Measurements from ENCODE around the gene HESX1. TPM values are rescaled to one million over a fixed set of nuclear protein-coding genes. Genes with fewer than 3 reads are reported as not detected.

HESX1 gene
- total RNA-seq, 2 donors from 2014 or later: 0.65 to 0.71 TPM

- ATAC-seq (replicated peaks): no peak
- H3K27ac Mint-ChIP-seq: no peak overlapping the region
- no peaks in the 10 kb centered on the region for H3K9me3 Mint-ChIP-seq
- no peaks in the 10 kb centered on the region for H3K36me3 Mint-ChIP-seq (ENCODE audit: low read depth)
- peaks cover 17% of the 10 kb centered on the region for H3K27me3 Mint-ChIP-seq
- H3K4me3 Mint-ChIP-seq: no peak overlapping the region
- H3K4me1 Mint-ChIP-seq: no peaks in the 10 kb centered on the region
Observed at GRCh38 chr3:57179580-57180410, 20.0 kb downstream of the HESX1 start.

GRCh38 chr3:57176045-57176444 lies 23.7 kb downstream of the HESX1 start:
- H3K4me3 Mint-ChIP-seq: no peak overlapping the region
- no peaks in the 10 kb centered on the region for H3K36me3 Mint-ChIP-seq (ENCODE audit: low read depth)
- H3K27ac Mint-ChIP-seq: no peak overlapping the region
- no peak for ATAC-seq (replicated peaks)
- no peaks in the 10 kb centered on the region for H3K9me3 Mint-ChIP-seq
- peaks cover 16% of the 10 kb centered on the region for H3K27me3 Mint-ChIP-seq
- H3K4me1 Mint-ChIP-seq: no peaks in the 10 kb centered on the region

- Mint-ChIP-seq H3K4me1 (no peaks in the 10 kb centered on the region), H3K36me3 (ENCODE audit: low read depth) (no peaks in the 10 kb centered on the region), H3K4me3 (no peak overlapping the region), H3K27me3 (peaks cover 20% of the 10 kb centered on the region), H3K9me3 (no peaks in the 10 kb centered on the region), H3K27ac (no peak overlapping the region)
- ATAC-seq (replicated peaks): no peak
Observed at GRCh38 chr3:57173687-57174086, 26.1 kb downstream of the HESX1 start.

GRCh38 chr3:57170946-57171345 lies 28.8 kb downstream of the HESX1 start:
- peaks cover 42% of the 10 kb centered on the region for H3K27me3 Mint-ChIP-seq
- no peaks in the 10 kb centered on the region for H3K4me1 Mint-ChIP-seq
- no peaks in the 10 kb centered on the region for H3K36me3 Mint-ChIP-seq (ENCODE audit: low read depth)
- no peak overlapping the region for H3K4me3 Mint-ChIP-seq
- no peak for ATAC-seq (replicated peaks)
- no peaks in the 10 kb centered on the region for H3K9me3 Mint-ChIP-seq
- H3K27ac Mint-ChIP-seq: no peak overlapping the region

GRCh38 chr3:57169872-57170623 lies 29.7 kb downstream of the HESX1 start:
- Mint-ChIP-seq H3K36me3 (ENCODE audit: low read depth) (no peaks in the 10 kb centered on the region), H3K4me3 (peak overlapping the region; percentile 57), H3K9me3 (no peaks in the 10 kb centered on the region), H3K27ac (no peak overlapping the region), H3K27me3 (peaks cover 48% of the 10 kb centered on the region), H3K4me1 (no peaks in the 10 kb centered on the region)
- ATAC-seq (replicated peaks): peak; percentile 81

- H3K27me3 Mint-ChIP-seq: peaks cover 49% of the 10 kb centered on the region
- H3K27ac Mint-ChIP-seq: no peak overlapping the region
- peak overlapping the region; percentile 57 for H3K4me3 Mint-ChIP-seq
- ATAC-seq (replicated peaks): no peak
- no peaks in the 10 kb centered on the region for H3K4me1 Mint-ChIP-seq
- no peaks in the 10 kb centered on the region for H3K36me3 Mint-ChIP-seq (ENCODE audit: low read depth)
- H3K9me3 Mint-ChIP-seq: no peaks in the 10 kb centered on the region
Observed at GRCh38 chr3:57169108-57169507, 30.7 kb downstream of the HESX1 start.

- no peak for ATAC-seq (replicated peaks)
- no peak overlapping the region for H3K4me3 Mint-ChIP-seq
- no peak overlapping the region for H3K27ac Mint-ChIP-seq
- H3K36me3 Mint-ChIP-seq (ENCODE audit: low read depth): no peaks in the 10 kb centered on the region
- no peaks in the 10 kb centered on the region for H3K9me3 Mint-ChIP-seq
- H3K4me1 Mint-ChIP-seq: no peaks in the 10 kb centered on the region
- peaks cover 54% of the 10 kb centered on the region for H3K27me3 Mint-ChIP-seq
Observed at GRCh38 chr3:57168151-57168550, 31.6 kb downstream of the HESX1 start.

- Mint-ChIP-seq H3K27ac (no peak overlapping the region), H3K27me3 (peaks cover 64% of the 10 kb centered on the region), H3K4me1 (peaks cover 5% of the 10 kb centered on the region), H3K36me3 (ENCODE audit: low read depth) (no peaks in the 10 kb centered on the region), H3K9me3 (no peaks in the 10 kb centered on the region), H3K4me3 (no peak overlapping the region)
- no peak for ATAC-seq (replicated peaks)
Observed at GRCh38 chr3:57166660-57167059, 33.1 kb downstream of the HESX1 start.

GRCh38 chr3:57165641-57166040 lies 34.1 kb downstream of the HESX1 start:
- ATAC-seq (replicated peaks): no peak
- H3K36me3 Mint-ChIP-seq (ENCODE audit: low read depth): no peaks in the 10 kb centered on the region
- no peak overlapping the region for H3K27ac Mint-ChIP-seq
- peaks cover 5% of the 10 kb centered on the region for H3K4me1 Mint-ChIP-seq
- peak overlapping the region; percentile 77 for H3K4me3 Mint-ChIP-seq
- H3K9me3 Mint-ChIP-seq: no peaks in the 10 kb centered on the region
- peaks cover 62% of the 10 kb centered on the region for H3K27me3 Mint-ChIP-seq

- no peaks in the 10 kb centered on the region for H3K36me3 Mint-ChIP-seq (ENCODE audit: low read depth)
- peaks cover 5% of the 10 kb centered on the region for H3K4me1 Mint-ChIP-seq
- no peaks in the 10 kb centered on the region for H3K9me3 Mint-ChIP-seq
- H3K27ac Mint-ChIP-seq: no peak within 1 kb of the TSS
- peaks cover 62% of the 10 kb centered on the region for H3K27me3 Mint-ChIP-seq
- peak; percentile 73 for ATAC-seq (replicated peaks)
- peak within 1 kb of the TSS; percentile 77 for H3K4me3 Mint-ChIP-seq
Observed at GRCh38 chr3:57164657-57165573, 34.9 kb downstream of the HESX1 start, which contains the start of gene IL17RD. Gene IL17RD (minus strand): TSS chr3:57165353. CDS start chr3:57165286, 67 bp downstream.

- ATAC-seq (replicated peaks): peak; percentile 41
- Mint-ChIP-seq H3K4me3 (peak overlapping the region; percentile 77), H3K36me3 (ENCODE audit: low read depth) (no peaks in the 10 kb centered on the region)
Observed at GRCh38 chr3:57164217-57164656, 35.5 kb downstream of the HESX1 start.

GRCh38 chr3:57163751-57164150 lies 36.0 kb downstream of the HESX1 start:
- Mint-ChIP-seq H3K9me3 (no peaks in the 10 kb centered on the region), H3K27me3 (peaks cover 56% of the 10 kb centered on the region), H3K4me3 (peak overlapping the region; percentile 77), H3K36me3 (ENCODE audit: low read depth) (no peaks in the 10 kb centered on the region), H3K27ac (no peak overlapping the region), H3K4me1 (peaks cover 10% of the 10 kb centered on the region)
- no peak for ATAC-seq (replicated peaks)

More at GRCh38 chr3:57164217-57164656, 35.5 kb downstream of the HESX1 start:
- H3K4me1 Mint-ChIP-seq: peaks cover 6% of the 10 kb centered on the region
- H3K27me3 Mint-ChIP-seq: peaks cover 59% of the 10 kb centered on the region
- H3K27ac Mint-ChIP-seq: no peak overlapping the region
- H3K9me3 Mint-ChIP-seq: no peaks in the 10 kb centered on the region

- Mint-ChIP-seq H3K27ac (no peak overlapping the region), H3K4me1 (peaks cover 10% of the 10 kb centered on the region), H3K36me3 (ENCODE audit: low read depth) (no peaks in the 10 kb centered on the region), H3K4me3 (no peak overlapping the region), H3K9me3 (no peaks in the 10 kb centered on the region), H3K27me3 (peaks cover 41% of the 10 kb centered on the region)
- ATAC-seq (replicated peaks): no peak
Observed at GRCh38 chr3:57161915-57162314, 37.9 kb downstream of the HESX1 start.
